Measurements from ENCODE around the gene LCA5L.

LCA5L gene

GRCh38 chr21:39430016-39430415 lies 15.6 kb downstream of the LCA5L start:
- TF ChIP-seq CTCF (IDR thresholded peaks at IDR 0.05) = no peak

- no peak for TF ChIP-seq CTCF (IDR thresholded peaks at IDR 0.05)
Observed at GRCh38 chr21:39429445-39429844, 16.1 kb downstream of the LCA5L start.

- TF ChIP-seq CTCF (IDR thresholded peaks at IDR 0.05) = no peak
Observed at GRCh38 chr21:39422527-39423241, 22.9 kb downstream of the LCA5L start.

- TF ChIP-seq CTCF (IDR thresholded peaks at IDR 0.05) = no peak
Observed at GRCh38 chr21:39406065-39406464, 39.5 kb downstream of the LCA5L start.

GRCh38 chr21:39400173-39400572 lies 45.4 kb downstream of the LCA5L start:
- no peak for TF ChIP-seq CTCF (IDR thresholded peaks at IDR 0.05)

GRCh38 chr21:39397646-39398385 lies 47.8 kb downstream of the LCA5L start:
- TF ChIP-seq CTCF (IDR thresholded peaks at IDR 0.05) = no peak

- no peak for TF ChIP-seq CTCF (IDR thresholded peaks at IDR 0.05)
Observed at GRCh38 chr21:39392981-39393380, 52.6 kb downstream of the LCA5L start.

Measured in LNCAP (cell line).